Peyer's patch (tissue), 4 donors: Measurements from ENCODE around the gene S100A1.

Source experiments
- CTCF ChIP-seq, 6 experiments: fragments of 450-650 bp in 4 of 6; fragments of 200-600 bp in 2 of 6; sonication (generic) in 1 of 6; IDR thresholded peaks; one replicate each; pipeline ENCODE4 v1.5.1; 2017 to 2019; ENCODE audit warnings: antibody characterized with exemption in 6 of 6, mild to moderate bottlenecking in 3 of 6, moderate library complexity in 1 of 6
- POLR2A ChIP-seq, 2 donors: fragments of 450-650 bp; IDR thresholded peaks; one replicate each; pipeline ENCODE4 v1.5.1; 2017; ENCODE audit warnings: antibody characterized with exemption in 2 of 2, mild to moderate bottlenecking in 2 of 2, moderate library complexity in 2 of 2

GRCh38 chr1:153678519-153679336 is 50.5 kb downstream of the S100A1 start, which contains the start of gene NPR1:
- TF ChIP-seq CTCF (IDR thresholded peaks at IDR 0.05) (no peak), POLR2A (IDR thresholded peaks at IDR 0.05) (no peak)
